Measurements from ENCODE around the gene DGKI. TPM values are rescaled to one million over a fixed set of nuclear protein-coding genes. Genes with fewer than 3 reads are reported as not detected.

The DGKI gene
- polyA plus RNA-seq, 2 of the 4 experiments (the other 2 are of a cell fraction), result 0.05 to 0.08 TPM

GRCh38 chr7:137771273-137771672, 75.5 kb downstream of the DGKI start:
- CTCF ChIA-PET, result no interaction called here
- no peak for FAIRE-seq
- POLR2A ChIA-PET, result no interaction called here
- Histone ChIP-seq H3K4me1 (no peaks in the 10 kb centered on the region), H3K4me2 (no peak overlapping the region), H3K9me3 (no peaks in the 10 kb centered on the region), H3K27ac (no peak overlapping the region), H3K4me3 (no peak overlapping the region)
- DNase-seq (ENCODE audit: low read depth in 1 of 2, low spot score in 1 of 2), result no peak
- no peak for ATAC-seq
- TF ChIP-seq PBX3 (IDR thresholded peaks at IDR 0.05) (no peak), BCL3 (IDR thresholded peaks at IDR 0.05) (no peak), RARB (CRISPR knock-in tag; IDR thresholded peaks at IDR 0.05) (no peak), TFCP2L1 (CRISPR knock-in tag; IDR thresholded peaks at IDR 0.05) (no peak), RAD21 (conservative IDR thresholded peaks at IDR 0.05 in 1 of 2, IDR thresholded peaks at IDR 0.05 in 1 of 2) (no peak), JUNB (IDR thresholded peaks at IDR 0.05) (no peak), SREBF2 (IDR thresholded peaks at IDR 0.05) (no peak), HOXB5 (CRISPR knock-in tag; IDR thresholded peaks at IDR 0.05) (no peak), RNF2 (IDR thresholded peaks at IDR 0.05; ENCODE audit: borderline replicate concordance, low read depth) (no peak), CHD2 (IDR thresholded peaks at IDR 0.05; ENCODE audit: low read length, partially characterized antibody) (no peak)
- WGBS (ENCODE audit: missing lambda C conversion rate), result 83% methylated on average over 5 of the region's 5 CpGs

- H3K4me2 ChIP-seq, result no peak overlapping the region
- TF ChIP-seq CHD2 (IDR thresholded peaks at IDR 0.05; ENCODE audit: low read length, partially characterized antibody) (no peak), NPAS2 (CRISPR knock-in tag; IDR thresholded peaks at IDR 0.05; ENCODE audit: borderline replicate concordance) (no peak), ZC3H11A (IDR thresholded peaks at IDR 0.05) (no peak), MYC (IDR thresholded peaks at IDR 0.05; ENCODE audit: borderline replicate concordance, low read length) (no peak), EP300 (IDR thresholded peaks at IDR 0.05) (no peak), MAX (IDR thresholded peaks at IDR 0.05) (no peak), BHLHE40 (IDR thresholded peaks at IDR 0.05; ENCODE audit: low read depth, low read length) (no peak), GATA3 (IDR thresholded peaks at IDR 0.05; ENCODE audit: borderline replicate concordance) (no peak), USF2 (IDR thresholded peaks at IDR 0.05) (no peak), HES2 (IDR thresholded peaks at IDR 0.05) (no peak), REST (IDR thresholded peaks at IDR 0.05) (no peak), RCOR1 (IDR thresholded peaks at IDR 0.05; ENCODE audit: low read depth, low read length) (no peak), RFX5 (IDR thresholded peaks at IDR 0.05) (no peak), HOXA7 (CRISPR knock-in tag; IDR thresholded peaks at IDR 0.05) (no peak), RNF2 (IDR thresholded peaks at IDR 0.05; ENCODE audit: borderline replicate concordance, low read depth) (no peak), CEBPB (IDR thresholded peaks at IDR 0.05) (no peak)
- no peak overlapping the region for H3K27ac ChIP-seq
- FAIRE-seq (no peak), DNase-seq (ENCODE audit: low read depth in 1 of 2, low spot score in 1 of 2) (no peak), ATAC-seq (no peak)
- 19% methylated on average over 6 of the region's 6 CpGs for WGBS (ENCODE audit: missing lambda C conversion rate)
- ChIA-PET CTCF (no interaction called here), POLR2A (no interaction called here)
- H3K4me3 ChIP-seq, result no peak overlapping the region
- no peaks in the 10 kb centered on the region for H3K9me3 ChIP-seq
- H3K4me1 ChIP-seq, result no peaks in the 10 kb centered on the region
Measured at GRCh38 chr7:137768366-137768765, 78.4 kb downstream of the DGKI start.
